Medulla oblongata (tissue), 1 donor: ENCODE results near the gene TBX4.
"Not testable (repeated sequence)": the region's sequence is repeated elsewhere in the genome, so short reads cannot be mapped to it uniquely, and the experiment has no call there.

Source experiments
- DNase-seq: peaks from one replicate; pipeline ENCODE4 v3.0.0-alpha.2; 2015; ENCODE audit errors: extremely low spot score

The TBX4 gene

DNA sequence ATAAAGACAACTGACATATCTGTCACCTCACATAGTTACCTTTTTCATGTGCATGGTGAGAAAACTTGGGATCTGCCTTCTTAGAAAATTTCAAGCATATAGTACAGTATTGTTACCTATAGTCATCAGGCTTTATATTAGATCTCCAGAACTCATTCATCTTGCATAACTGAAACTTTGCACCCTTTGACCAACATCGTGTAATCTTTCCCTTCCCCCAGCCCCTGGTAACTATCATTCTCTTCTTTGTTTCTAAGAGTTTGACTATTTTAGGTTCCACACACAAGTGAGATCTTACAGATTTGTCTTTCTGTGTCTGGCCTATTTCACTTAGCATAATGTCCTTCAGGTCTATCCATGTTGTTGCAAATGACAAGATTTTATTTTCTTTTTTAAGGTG, 22.9 kb upstream of the TBX4 start:
- DNase-seq, result no peak

DNA sequence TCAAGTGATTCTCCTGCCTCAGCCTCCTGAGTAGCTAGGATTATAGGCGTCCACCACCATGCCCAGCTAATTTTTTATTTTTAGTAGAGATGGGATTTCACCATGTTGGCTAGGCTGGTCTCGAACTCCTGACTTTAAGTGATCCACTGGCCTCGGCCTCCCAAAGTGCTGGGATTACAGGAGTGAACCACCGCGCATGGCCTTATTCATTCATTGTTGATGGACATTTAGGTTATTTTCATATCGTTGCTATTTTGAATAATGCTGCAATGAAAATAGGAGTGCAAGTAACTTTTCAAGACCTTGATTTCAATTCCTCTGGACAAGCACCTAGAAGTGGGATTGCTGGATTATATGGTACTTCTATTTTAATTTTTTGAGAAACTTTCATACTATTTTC, 22.4 kb upstream of the TBX4 start:
- not testable (repeated sequence) for DNase-seq

DNA sequence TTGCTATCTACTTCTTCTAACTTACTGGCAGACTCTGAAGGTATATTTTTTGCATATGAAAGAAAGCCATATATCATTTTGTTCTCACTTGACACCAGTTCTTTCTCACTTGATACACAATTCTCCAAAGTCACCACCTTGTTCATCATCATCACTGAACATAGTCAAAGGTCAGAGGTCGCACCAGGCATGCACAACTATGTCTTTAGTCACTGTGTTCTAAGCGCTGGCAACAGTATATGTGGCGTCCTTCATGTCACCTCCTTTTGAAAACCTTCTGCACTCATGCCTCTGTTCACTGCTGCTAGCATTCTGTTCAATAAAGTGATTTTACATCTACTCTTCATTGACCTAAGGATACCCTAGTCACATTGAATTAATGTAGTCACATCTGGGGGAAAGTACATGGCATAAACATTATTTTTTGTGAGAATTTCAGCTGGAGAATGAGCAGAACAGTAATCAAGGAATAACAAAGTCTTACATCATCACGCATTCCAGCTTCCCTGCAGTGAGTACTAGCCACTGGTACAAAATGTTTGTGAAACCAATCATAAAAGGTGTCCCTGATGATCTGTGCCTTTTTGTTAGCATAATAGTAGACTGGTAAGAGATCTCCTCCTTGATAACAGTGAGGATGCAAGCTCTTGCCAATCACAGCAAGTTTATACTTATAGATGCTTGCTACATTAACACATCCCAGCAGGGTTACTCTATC, 20.5 kb upstream of the TBX4 start:
- no peak for DNase-seq

DNA sequence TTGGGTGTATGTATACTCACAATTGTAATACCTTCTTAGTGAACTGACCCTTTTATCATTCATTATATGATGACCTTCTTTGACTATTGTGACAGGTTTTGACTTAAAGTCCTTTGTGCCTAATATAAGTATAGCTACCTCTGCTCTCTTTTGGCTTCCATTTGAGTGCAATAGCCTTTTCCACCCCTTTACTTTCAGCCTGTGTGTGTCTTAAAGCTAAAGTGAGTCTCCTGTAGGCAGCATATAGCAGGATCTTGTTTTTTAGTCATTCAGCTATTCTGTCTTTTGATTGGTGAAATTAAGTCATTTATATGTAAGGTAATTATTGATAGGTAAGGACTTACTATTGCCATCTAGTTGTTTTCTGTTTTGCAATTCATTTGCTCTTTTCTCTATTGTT, 15.9 kb upstream of the TBX4 start:
- DNase-seq, result no peak

DNA sequence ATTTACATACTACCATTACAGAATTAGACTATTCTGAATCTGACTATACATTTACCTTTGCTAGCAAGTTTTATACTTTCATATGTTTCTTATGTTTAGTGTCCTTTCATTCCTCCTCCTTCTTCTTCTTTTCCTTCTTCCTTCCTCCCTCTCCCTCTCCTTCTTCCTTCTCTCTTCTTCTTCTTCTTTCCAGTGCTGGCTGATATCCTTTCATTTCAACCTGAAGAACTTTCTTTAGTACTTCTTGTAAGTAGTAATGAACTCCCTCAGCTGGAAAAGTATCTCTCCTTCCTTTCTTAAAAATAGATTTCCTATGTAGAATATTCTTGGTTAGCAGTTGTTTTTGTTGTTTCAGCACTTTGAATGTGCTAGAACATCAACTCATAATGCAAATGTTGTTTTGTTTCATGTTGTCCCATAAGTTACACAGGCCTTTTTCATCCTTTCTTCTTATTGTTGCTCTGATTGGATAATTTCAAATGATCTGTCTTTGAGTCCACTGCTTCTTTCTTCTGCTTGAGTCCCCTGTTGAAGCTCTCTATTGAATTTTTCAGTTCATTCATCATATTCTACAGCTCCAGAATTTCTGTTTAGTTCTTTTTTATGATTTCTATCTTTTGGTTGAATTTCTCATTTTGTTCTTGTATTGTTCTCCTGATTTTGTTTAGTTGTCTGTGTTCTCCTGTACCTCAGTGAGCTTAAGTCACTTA, 15.1 kb upstream of the TBX4 start:
- DNase-seq, result no peak

DNA sequence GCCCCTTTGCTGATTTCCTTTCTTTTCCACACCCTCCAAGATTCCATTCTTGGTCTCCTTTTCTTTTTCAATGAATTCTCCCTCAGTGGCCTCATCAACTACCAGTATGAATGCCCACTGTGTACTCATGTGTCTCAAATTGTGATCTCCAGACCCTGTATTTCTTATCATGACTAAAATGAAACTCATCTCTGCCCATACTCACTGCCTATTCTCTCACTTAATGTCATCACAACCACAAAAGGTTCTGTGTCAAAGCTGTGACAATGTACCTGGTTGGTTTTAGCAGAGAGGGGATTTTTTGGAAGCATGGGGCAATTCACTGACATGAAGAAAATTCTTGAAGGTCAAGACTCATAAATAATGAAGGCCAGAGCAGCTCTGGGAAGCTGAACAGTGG, 11.5 kb upstream of the TBX4 start:
- no peak for DNase-seq

DNA sequence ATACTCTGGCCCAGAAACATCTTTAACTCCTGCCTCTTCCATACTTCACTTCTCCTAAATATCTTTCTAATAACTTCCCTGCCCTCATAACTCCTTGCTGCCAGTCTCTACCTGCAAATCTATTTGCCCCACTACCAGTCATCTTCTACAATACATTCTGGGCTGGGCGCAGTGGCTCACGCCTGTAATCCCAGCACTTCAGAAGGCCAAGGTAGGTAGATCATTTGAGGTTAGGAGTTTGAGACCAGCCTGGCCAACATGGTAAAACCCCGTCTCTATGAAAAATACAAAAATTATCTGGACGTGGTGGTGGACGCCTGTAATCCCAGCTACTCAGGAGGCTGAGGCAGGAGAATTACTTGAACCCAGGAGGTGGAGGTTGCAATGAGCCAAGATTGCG, 10.7 kb upstream of the TBX4 start:
- not testable (repeated sequence) for DNase-seq

DNA sequence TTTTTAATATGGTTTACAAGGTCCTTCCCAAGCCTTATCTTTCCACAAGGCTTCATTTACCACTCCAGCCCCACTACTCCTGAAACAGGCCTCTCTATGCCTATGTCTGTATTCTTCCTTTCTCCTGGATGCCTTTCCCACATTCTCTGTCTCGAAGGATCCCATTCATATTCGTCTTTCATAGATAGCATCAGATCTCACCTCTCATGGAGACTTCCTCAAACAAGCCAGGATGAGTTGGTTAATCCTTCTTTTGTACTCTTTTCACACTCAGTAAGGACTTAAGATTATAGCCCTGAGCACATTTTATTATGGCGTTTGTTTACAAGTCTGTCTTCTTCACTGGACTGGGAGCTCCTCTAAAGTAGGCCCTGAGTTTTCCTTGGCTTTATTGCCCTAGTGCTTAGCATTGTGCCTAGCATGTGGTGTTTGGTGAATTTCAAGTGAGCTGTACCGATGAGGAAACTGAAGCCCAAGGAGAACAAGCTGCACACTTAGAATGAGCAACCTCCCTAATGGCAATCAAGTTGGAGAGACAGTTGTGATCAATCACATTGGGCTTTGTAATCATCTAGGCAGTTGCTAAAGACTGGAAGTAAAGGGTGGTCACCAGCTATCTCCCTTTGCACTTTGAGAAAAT, 10.0 kb upstream of the TBX4 start:
- DNase-seq, result no peak

DNA sequence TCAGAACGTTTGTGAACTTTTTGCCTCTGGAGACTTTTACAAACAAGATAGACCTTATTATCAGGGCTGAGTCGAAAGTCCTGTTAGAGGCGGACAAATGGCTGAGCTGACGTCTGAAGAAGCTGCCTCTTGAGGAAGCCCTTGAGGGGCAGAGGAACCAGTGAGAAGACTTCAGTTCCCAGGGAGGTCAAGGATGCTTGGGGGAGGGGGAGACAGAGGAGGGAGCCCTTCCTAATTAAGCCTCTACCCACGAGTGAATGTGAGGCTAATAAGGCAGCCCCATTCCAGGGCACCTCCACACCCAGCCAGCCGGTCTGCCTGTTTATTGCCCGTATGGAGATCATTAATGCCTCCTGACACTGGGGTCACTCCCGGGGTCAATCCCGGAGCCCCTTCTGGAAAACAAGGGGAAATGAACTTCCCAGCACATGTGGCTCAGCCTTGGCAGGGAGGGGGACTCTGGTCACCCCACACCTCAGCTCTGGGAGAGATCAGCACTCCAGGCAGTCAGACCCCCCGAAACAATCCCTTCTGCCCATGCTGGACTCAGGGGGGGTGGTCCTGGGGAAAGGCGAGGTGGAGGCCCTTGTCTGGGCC, 9.2 kb upstream of the TBX4 start:
- DNase-seq, result no peak

DNA sequence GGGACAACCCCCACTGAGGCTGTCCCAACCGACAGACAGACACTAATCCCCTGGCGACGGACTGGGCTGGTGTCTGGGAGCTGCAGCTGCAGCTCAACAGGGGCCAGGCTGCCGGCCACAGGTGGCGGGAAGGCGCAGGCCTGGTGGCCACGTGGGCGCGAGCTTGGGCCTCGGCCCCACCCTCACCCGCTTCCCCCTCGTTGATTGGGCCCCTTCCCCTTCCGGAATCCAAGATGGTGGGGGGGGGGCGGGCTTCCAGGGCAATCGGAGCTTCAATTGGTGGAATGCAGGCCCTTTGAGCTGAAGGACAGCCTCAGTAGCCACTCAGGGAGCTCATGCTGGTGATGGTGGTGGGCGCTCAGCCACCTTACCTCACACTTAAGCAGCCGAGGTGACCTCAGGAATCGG, 8.7 kb upstream of the TBX4 start:
- DNase-seq, result no peak

DNA sequence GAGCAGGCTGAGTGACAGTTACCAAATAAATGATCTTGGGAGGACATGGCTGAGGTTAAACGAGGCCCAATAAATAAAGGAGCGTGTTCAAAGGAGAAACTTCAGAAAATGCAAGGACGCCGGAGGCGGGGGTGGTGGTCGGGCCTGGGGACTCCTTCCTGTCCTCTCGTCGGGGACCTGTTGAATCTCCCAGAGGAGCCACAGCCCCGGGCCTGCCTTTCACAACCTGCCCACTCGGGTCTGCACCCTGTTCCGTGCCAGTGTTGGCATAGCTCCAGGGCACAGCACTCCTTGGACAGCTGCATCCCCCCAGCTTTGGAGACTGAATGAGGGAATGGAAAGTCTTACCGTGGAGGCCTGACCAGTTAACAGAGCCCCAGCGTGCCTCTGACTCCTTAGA, 8.1 kb upstream of the TBX4 start:
- no peak for DNase-seq

DNA sequence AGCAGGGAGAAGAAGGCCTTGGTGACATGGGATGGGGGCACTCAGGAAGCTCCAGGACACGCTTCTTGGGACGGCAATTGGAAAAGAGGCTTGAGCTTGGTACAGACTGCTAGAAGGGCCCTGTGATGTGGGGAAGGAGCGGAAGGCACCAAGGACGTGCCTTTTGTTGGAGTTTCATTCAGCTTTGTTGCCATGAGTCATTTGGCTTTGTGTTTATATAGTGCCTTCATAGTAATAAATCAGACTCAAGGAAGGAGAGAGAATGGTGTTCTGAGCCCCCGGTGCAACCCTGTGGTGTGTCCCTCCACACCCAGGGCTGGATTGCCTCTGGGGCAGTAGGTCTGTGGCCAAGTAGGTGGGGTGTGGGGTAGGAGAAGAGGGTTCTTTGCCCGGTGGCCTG, 7.4 kb upstream of the TBX4 start:
- no peak for DNase-seq

DNA sequence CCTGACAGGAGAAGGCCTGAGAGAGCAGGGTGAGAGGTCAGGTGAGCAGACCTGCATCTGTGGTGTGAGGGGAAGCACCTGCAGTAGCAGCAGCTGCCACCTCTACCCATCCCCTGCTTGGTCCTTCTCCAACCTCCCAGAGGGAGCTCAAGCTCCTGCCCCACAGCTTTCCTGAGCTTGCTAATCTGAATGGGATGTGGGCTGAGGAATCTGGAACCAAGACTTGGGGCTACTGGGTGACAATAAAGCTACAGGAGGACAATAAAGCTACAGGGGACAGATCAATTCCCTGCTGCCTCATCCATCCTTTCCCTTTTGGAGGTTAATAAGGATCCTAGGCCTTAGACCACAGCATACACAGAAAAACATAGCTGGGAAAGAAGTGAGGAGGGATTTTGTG, 4.9 kb upstream of the TBX4 start:
- DNase-seq, result no peak

DNA sequence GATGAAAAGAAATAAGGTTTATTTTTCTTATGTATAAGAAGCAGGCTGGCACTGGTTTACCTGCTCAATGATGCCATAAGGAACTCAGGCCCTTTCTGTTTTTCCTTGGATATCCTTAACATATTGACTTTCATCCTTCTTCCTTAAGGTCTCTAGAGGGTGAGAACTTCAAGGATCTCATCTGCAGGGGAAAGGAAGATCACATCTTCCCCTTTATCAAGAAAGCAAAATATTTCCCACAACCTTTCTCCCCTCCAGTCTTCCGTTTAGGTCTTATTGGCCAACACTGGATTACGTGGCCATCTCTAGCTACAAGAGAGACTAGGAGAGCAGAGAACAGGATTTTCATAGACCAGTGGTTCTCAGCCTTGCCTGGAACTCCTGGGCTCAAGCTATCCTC, 4.2 kb upstream of the TBX4 start:
- no peak for DNase-seq

DNA sequence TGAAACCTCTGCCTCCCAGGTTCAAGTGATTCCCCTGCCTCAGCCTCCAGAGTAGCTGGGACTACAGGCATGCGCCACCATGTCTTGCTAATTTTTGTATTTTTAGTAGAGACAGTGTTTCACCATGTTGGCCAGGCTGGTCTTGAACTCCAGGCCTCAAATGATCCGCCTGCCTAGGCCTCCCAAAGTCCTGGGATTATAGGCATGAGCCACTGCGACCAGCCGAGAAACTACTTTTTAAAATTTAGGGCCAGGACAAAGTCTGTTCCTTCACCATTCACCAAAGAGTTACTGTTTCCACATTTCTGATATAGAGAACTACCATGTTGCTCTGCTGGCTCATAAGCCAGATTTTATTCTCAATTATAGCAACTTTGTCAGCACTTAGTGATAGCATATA, 3.1 kb upstream of the TBX4 start:
- not testable (repeated sequence) for DNase-seq

DNA sequence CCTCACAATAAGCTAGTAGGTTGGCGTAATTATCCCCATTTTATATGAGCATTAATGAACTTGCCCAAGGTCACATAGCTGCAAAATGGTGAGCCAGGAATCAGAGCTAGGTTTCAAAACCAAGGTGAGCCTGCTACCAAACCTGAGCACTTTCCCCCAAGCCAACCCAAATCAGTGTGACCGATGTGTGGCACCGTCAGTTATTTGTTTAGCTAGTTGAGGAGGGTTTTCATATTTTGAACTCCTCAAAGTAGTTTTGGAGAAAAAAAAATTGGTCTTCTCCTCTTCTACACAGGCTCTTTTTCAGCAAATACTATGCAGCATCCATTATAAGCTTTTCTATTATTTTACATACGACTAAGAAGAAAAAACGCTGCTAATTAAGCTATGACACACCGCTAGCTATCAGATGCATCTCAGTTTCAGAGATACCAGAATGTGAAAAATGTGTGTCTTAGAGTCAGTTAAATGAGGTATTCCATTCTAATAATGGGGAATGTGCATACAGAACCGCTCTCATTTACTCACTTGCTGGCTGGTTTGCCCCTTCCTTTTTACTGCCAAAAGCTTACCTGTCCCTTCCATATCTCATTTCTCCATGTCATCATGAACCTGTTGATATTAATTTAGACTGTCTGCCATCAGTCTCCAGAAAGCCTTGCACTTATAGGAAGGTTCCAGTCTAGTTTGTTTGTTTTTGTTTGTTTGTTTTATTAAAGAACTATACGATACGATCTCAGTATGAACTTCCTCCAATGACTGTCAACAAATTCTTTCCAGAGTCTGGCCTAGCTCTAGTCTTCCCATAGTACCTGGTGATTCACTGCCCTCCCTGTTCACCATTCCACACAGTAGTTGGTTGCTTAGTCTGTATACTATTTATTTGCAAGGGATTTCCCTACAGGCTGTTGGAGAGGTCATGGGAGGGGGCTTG, 2.2 kb upstream of the TBX4 start:
- no peak for DNase-seq

DNA sequence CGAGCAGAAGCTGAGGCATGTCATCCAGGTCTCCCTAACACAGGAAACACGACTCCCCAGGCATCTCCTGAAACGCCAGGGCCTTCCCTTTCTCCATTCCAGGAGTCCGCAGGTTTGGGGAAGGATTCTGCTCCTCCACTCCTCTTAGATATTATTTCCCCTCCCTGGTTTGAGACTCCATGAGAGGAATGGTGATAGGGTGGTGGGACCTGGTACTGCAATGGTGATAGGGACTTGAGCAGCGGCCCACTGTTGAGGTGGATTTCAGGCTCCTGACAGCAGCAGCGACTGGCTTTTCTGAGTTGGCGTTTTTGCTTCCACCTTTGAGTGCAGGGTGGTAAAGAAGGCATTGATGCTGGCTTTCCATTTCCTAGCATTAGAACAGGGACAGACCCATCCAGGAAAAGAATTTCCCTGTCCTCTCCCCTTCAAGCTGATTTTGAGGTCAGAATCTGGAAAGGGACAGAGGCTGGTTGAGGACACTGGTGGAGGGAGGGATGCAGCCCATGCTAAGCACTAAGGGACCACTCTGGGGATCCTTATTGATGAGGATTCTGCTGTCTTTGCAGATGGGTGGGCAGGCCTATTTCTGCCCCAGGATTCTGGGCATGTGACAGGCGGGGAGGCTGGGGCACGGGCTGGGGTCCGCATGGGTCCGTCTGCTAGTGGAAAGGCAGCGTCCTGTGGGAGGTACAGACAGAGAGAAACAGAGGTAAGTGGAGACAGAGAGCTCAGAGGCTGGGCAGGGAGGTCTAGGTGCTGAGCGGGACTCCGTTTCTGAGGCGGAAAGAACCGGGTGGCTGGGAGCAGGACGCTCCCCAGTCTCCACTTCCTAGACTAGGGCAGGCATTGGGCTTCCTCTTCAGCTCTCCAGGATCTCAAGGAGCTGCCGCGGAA, 1.3 kb upstream of the TBX4 start:
- no peak for DNase-seq

DNA sequence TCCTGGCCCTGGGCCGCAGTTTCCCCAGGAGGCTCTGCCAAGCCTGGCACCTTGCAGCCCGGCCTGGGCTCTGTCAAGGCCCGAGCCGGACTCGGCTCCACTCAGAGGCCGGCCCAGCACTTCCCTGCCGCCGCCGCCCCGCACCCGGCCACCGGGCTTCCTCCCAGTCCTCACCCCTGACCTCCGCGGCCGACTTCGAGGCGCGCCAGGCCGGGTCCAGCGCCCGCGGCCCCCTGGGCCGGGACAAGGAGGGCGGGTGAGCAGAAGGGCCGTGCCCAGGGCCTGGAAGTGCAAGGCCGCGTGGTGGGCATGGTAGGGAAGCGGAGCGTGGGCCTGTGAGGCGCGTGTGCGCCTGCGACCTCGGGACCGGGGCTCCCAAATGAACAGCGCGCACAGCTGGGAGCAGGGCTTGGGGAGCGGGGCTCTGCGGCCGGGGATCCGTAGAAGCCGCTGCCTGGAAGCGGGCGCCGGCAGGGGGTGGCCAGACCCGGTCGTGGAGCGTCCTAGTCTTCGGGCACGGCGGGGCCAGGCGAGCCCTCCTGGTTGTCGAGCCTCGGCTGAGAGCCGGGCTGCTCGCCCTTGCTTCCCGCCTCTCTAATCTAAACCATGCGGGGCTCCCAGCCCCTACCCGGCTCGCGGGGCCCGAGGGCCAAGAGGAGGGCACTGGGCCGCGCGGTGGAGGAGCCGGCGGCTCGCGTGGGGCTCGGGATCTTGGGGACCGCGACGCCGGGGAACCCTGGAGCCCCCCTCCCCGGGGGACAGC, 503 bp upstream of the TBX4 start:
- DNase-seq, result no peak

DNA sequence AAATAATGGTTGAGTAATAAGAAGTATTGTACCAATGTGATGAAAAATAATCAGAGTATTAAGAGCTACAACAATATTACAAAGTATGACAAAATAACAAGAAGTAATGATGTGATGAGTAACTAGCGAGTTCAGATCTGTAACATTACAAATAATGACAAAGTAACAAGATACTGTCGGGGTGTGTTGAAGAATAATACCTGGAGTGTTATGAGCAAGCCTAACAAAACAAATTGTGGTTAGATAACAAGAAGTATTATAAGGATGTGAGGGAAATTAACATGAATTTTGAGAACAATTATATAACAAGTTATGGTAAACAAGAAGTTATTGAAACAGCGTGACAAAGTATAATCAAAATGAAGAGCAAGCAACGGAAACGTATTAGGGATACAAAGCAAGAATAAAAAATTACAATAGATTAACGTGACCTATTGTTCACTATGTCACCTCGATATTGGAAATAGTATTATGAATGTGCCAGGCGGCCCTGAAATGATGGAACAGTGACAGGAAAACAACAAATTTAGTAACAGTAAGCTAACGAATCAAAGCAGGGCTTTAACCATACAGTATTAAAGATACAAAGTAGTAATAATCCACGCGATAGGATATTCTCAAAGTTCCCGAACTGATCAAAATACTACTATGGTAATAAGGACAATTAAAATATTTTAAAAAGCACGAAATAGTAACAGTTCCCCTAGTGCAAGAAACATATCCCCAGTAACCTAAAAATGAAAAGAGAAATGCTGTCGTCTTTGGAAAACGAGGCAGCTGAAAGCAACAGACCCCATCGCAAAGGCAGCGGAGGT, 1.6 kb downstream of the TBX4 start:
- no peak for DNase-seq
